ENCODE data around the gene ZNF675. TPM values are rescaled to one million over a fixed set of nuclear protein-coding genes. Genes with fewer than 3 reads are reported as not detected.

The ZNF675 gene
- total and polyA plus RNA-seq, 9 of the 15 experiments (the other 6 are each of a cell fraction or from before 2014, with no cell fraction given) = 12.9 to 26.5 (median 17.2) TPM

DNA sequence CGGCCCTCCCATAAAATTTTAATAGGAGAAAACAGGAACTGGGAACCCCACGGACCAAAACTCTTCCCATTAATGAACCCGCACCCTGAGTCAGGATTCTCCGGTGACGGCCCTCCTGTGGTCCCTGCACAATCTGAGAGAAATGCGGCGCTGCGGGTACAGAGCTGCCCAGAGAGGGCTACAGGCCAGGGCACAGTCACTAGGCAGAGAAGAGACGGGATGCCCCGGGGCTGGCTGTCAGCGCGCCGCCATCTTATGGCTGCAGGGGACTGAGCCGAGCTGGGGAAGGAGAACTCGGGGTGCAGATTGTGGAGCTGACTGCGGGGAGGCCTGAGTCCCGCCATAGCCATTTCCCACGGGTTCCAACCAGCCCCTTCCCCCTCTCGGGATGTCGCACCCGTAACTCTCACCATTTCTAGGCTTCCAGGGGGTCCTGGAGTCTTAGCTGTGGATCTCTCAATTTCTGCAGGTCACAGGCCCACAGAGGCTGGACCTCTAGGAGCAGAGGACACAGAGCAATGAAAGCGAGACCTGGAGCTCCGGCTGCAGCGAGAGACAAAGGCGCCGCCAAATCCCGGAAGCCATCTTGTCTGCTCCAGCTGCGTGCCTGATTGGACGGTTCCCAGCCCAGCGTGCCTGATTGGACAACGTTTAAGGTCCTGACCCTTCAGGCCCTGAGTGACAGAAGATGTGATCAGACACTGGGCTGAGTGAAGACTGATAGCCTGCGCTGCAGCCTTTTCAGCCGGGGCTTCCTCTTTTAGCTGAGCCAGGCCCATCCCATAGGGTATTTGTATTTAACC lies at the start of gene ZNF675 (continued):
- TF ChIP-seq RBM25 (IDR thresholded peaks at IDR 0.05; ENCODE audit: low read depth, low read length, severe bottlenecking) = peak; percentile 72
- no peak for TF ChIP-seq ZNF124 (CRISPR knock-in tag; IDR thresholded peaks at IDR 0.05)
- TF ChIP-seq, protein P1, sequence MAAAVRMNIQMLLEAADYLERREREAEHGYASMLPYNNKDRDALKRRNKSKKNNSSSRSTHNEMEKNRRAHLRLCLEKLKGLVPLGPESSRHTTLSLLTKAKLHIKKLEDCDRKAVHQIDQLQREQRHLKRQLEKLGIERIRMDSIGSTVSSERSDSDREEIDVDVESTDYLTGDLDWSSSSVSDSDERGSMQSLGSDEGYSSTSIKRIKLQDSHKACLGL (CRISPR knock-in tag; IDR thresholded peaks at IDR 0.05; ENCODE audit: borderline replicate concordance, poor library complexity, severe bottlenecking) = no peak
- TF ChIP-seq BRD4 (IDR thresholded peaks at IDR 0.05) = peak; percentile 57; the same call in 1 of the 2 replicates
- TF ChIP-seq, protein P2, sequence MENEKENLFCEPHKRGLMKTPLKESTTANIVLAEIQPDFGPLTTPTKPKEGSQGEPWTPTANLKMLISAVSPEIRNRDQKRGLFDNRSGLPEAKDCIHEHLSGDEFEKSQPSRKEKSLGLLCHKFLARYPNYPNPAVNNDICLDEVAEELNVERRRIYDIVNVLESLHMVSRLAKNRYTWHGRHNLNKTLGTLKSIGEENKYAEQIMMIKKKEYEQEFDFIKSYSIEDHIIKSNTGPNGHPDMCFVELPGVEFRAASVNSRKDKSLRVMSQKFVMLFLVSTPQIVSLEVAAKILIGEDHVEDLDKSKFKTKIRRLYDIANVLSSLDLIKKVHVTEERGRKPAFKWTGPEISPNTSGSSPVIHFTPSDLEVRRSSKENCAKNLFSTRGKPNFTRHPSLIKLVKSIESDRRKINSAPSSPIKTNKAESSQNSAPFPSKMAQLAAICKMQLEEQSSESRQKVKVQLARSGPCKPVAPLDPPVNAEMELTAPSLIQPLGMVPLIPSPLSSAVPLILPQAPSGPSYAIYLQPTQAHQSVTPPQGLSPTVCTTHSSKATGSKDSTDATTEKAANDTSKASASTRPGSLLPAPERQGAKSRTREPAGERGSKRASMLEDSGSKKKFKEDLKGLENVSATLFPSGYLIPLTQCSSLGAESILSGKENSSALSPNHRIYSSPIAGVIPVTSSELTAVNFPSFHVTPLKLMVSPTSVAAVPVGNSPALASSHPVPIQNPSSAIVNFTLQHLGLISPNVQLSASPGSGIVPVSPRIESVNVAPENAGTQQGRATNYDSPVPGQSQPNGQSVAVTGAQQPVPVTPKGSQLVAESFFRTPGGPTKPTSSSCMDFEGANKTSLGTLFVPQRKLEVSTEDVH (IDR thresholded peaks at IDR 0.05; ENCODE audit: low read depth, partially characterized antibody) = no peak
- peak; percentile 89 for TF ChIP-seq NFRKB (IDR thresholded peaks at IDR 0.05; ENCODE audit: low read depth)
- TF ChIP-seq NFYB (IDR thresholded peaks at IDR 0.05; ENCODE audit: extremely low read depth, insufficient read length) = peak; percentile 97
- no peak for TF ChIP-seq ZNF696 (CRISPR knock-in tag; conservative IDR thresholded peaks at IDR 0.05)
- 0 out of 2 replicates have a peak, but pooled peaks have one; percentile 35 for TF ChIP-seq CHD2 (IDR thresholded peaks at IDR 0.05; ENCODE audit: low read depth, low read length)
- peak; percentile 81 for TF ChIP-seq MEIS2 (IDR thresholded peaks at IDR 0.05; ENCODE audit: partially characterized antibody)
- no peak for TF ChIP-seq IFI16 (CRISPR knock-in tag; IDR thresholded peaks at IDR 0.05)
- no peak for TF ChIP-seq ZNF217 (CRISPR knock-in tag; IDR thresholded peaks at IDR 0.05)
- TF ChIP-seq POLR2B (IDR thresholded peaks at IDR 0.05; ENCODE audit: low read depth, partially characterized antibody) = peak; percentile 71
- TF ChIP-seq, protein P3, sequence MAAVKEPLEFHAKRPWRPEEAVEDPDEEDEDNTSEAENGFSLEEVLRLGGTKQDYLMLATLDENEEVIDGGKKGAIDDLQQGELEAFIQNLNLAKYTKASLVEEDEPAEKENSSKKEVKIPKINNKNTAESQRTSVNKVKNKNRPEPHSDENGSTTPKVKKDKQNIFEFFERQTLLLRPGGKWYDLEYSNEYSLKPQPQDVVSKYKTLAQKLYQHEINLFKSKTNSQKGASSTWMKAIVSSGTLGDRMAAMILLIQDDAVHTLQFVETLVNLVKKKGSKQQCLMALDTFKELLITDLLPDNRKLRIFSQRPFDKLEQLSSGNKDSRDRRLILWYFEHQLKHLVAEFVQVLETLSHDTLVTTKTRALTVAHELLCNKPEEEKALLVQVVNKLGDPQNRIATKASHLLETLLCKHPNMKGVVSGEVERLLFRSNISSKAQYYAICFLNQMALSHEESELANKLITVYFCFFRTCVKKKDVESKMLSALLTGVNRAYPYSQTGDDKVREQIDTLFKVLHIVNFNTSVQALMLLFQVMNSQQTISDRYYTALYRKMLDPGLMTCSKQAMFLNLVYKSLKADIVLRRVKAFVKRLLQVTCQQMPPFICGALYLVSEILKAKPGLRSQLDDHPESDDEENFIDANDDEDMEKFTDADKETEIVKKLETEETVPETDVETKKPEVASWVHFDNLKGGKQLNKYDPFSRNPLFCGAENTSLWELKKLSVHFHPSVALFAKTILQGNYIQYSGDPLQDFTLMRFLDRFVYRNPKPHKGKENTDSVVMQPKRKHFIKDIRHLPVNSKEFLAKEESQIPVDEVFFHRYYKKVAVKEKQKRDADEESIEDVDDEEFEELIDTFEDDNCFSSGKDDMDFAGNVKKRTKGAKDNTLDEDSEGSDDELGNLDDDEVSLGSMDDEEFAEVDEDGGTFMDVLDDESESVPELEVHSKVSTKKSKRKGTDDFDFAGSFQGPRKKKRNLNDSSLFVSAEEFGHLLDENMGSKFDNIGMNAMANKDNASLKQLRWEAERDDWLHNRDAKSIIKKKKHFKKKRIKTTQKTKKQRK (IDR thresholded peaks at IDR 0.05; ENCODE audit: borderline replicate concordance, low read depth, low read length) = no peak
- TF ChIP-seq SAP30 (IDR thresholded peaks at IDR 0.05; ENCODE audit: borderline replicate concordance, insufficient read depth, low read depth, low read length, poor library complexity, severe bottlenecking) = peak; percentile 81
- TF ChIP-seq, protein P4, sequence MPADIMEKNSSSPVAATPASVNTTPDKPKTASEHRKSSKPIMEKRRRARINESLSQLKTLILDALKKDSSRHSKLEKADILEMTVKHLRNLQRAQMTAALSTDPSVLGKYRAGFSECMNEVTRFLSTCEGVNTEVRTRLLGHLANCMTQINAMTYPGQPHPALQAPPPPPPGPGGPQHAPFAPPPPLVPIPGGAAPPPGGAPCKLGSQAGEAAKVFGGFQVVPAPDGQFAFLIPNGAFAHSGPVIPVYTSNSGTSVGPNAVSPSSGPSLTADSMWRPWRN (IDR thresholded peaks at IDR 0.05; ENCODE audit: low read depth) = no peak
- no peak for TF ChIP-seq ZNF121 (CRISPR knock-in tag; conservative IDR thresholded peaks at IDR 0.05)
- TF ChIP-seq POLR2AphosphoS5 (IDR thresholded peaks at IDR 0.05; ENCODE audit: control insufficient read depth, insufficient read depth, low read depth, low read length) = peak; percentile 75
- no peak for TF ChIP-seq ELF4 (CRISPR knock-in tag; IDR thresholded peaks at IDR 0.05)
- TF ChIP-seq POLR2H (tag; IDR thresholded peaks at IDR 0.05; ENCODE audit: low read depth) = peak; percentile 42; the same call in 1 of the 2 replicates
